UCSD-AML1 (cell line): ENCODE measurements around the gene SSB.
A peak's percentile ranks its signal among the peaks of the same experiment; 100 is the strongest.
"Not testable (repeated sequence)": the region's sequence is repeated elsewhere in the genome, so short reads cannot be mapped to it uniquely, and the experiment has no call there.

Experiments
- DNase-seq: peaks from one replicate; lab custom pipeline; 2025; ENCODE audit not compliant: unreplicated experiment; lab: John Stamatoyannopoulos, UW

The SSB gene

GRCh38 chr2:169828141-169828811, 29.6 kb downstream of the SSB start:
- peak; percentile 41 for DNase-seq

GRCh38 chr2:169834401-169834800, 35.7 kb downstream of the SSB start:
- DNase-seq: no peak

- no peak for DNase-seq
Observed at GRCh38 chr2:169838743-169839489, 40.2 kb downstream of the SSB start.

DNA sequence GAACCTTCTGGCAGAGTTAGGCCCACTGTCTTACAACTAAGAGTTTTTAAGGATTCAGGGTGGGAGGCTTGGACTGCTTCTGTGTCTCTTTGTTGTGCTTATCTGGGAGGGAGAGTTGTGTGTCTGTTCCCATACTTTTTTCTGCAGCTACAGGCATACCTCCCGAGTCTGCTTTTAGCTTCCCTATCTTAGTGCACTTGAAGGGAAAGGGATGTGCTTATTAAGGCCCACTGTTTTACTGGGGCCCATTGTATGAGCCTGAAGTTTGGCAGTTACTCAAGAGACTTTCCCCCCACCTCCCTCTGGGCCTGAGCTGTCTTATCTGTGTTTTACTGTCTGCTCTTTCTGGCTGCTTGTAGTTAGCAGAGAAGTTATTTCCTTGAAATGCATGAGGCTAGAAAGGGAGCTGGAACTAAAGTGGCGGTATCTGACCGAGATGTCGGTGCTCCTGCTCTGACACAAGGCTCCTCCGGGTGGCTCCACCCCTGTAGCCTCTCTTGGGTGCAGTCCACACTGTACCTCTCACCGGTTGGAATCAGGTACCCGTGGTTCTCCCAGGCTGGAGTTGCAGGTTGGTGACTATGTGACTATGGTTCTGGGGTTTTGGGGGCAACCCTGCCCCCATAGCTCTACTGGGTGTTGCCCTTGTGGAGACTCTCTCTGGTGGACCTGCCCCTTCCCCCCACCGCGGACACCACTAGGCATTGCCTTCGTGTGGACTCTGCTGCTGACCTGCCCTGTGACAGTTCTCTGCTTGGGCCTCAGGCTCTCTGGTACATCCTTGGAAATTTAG, 41.5 kb downstream of the SSB start:
- no peak for DNase-seq

DNA sequence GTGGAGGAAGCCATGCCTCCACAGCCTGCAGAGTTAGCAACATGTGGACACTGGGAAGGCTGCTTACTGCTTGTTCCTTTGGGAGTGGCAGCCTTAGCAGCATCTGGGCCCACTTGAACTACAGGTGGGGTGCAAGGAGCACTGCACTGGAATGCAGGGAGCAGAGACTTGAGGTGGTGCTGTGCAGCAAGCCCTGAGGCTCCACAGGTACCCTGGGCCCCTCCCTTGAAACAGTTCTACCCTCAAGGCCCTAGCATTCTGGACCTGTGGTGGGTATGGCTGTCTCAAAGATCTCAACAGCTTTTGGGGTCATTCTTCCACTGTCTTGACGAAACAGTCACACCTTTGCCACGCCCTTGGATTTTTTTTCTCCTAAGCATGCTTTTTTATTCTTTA, 42.1 kb downstream of the SSB start:
- DNase-seq: no peak

DNA sequence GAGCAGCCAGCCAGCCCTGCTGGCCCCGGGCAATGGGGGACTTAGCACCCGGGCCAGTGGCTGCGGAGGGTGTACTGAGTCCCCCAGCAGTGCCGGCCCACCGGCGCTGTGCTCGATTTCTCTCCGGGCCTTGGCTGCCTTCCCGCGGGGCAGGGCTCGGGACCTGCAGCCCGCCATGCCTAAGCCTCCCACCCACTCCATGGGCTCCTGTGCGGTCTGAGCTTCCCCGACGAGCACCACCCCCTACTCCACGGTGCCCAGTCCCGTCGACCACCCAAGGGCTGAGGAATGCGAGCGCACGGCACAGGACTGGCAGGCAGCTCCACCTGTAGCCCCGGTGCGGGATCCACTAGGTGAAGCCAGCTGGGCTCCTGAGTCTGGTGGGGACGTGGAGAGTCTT, 43.0 kb downstream of the SSB start:
- DNase-seq: not testable (repeated sequence)

- no peak for DNase-seq
Observed at GRCh38 chr2:169845016-169845415, 46.3 kb downstream of the SSB start.

GRCh38 chr2:169848959-169849693, 50.5 kb downstream of the SSB start:
- DNase-seq: not testable (repeated sequence)

DNA sequence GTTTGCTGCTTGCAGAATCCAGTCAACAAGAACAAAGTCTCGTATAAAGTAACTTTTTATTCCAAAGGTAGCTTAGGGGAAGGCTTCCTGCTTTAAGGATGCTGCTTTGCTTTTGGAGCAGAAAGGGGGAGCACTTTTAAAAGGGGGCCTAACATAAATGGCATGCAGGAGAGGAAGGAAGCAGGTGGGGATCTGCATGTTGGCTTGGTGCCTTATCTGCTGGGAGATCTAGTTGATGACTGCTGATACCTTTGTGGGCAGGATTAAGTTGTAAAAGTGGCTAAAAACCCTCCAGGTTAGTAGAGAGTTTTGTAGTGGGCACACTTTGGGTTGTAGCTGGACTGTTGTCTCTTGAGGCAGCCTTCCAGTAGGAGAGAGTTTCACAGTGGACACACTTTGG, 51.0 kb downstream of the SSB start:
- no peak for DNase-seq

DNA sequence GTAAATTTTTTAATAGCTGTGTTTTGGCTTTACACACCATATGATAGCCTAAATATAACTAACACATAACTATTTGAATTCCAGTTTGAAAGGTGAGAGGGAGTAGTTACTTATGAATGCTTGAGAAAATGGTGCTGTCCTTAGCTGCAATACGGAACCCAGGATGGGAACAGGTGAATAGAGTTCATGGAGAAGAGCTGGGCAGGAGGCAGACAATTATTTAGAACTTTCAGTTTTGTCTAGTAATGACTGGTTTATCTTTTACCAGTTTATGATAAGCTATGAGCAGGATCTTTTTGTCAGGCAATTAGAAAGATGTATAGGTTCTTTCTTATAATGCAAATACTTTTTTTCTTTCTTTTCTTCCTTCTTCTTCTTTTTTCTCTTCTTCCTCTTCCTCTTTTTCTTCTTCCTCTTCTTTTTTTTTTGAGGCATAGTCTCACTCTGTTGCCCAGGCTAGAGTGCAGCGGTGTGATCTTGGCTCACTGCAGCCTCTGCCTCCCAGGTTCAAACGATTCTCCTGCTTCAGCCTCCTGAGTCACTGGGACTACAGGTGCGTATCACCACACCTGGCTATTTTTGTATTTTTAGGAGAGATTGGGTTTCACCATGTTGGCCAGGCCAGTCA, 54.5 kb downstream of the SSB start:
- no peak for DNase-seq

DNA sequence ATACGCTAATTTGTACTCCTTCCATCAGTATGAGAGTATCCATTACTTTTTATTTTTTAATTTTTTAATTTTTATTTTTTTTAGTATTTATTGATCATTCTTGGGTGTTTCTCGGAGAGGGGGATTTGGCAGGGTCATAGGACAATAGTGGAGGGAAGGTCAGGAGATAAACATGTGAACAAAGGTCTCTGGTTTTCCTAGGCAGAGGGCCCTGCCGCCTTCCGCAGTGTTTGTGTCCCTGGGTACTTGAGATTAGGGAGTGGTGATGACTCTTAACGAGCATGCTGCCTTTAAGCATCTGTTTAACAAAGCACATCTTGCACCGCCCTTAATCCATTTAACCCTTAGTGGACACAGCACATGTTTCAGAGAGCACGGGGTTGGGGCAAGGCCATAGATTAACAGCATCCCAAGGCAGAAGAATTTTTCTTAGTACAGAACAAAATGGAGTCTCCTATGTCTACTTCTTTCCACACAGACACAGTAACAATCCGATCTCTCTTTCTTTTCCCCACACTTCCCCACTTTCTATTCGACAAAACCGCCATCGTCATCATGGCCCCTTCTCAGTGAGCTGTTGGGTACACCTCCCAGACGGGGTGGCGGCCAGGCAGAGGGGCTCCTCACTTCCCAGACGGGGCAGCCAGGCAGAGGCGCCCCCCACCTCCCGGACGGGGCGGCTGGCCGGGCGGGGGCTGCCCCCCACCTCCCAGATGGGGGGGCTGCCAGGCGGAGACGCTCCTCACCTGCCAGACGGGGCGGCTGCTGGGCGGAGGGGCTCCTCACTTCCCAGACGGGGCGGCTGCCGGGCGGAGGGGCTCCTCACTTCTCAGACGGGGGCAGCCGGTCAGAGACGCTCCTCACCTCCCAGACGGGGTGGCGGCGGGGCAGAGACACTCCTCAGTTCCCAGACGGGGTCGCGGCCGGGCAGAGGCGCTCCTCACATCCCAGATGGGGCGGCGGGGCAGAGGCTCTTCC, 56.9 kb downstream of the SSB start:
- DNase-seq: not testable (repeated sequence)

DNA sequence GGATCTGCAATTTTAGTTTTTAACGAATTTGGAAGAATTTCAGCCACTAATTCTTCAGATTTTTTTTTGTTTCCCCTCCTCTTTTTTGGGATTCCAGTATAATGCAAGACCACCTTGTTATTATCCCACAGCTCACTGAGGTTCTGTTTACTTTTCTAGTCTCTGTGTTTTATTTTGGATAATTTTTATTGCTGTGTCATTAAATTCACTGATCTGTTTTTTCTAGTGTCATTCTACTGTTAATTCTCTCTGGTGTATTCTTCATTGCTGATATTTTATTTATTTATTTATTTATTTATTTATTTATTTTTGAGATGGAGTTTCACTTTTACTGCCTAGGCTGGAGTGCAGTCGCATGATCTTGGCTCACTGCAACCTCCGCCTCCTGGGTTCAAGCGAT, 60.8 kb downstream of the SSB start:
- DNase-seq: no peak

DNA sequence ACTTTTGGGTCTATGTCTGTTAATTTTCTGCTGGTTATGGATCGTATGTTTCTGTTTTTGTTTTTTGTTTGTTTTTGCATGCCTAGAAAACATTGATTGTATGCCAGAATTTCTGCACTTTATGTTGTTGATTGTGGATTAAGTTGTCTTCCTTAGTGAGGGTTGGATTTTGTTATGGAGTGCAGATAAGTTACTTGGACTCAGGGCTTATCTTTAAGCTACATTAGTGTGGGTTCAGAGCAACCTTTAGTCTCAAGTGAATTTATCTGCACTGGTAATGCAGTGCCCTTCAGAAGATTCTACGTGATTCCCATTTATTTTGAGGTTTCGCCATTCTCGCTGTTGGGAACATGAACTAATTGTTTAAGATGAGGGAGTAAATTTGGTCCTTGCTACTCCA, 61.5 kb downstream of the SSB start:
- DNase-seq: no peak
